ENCODE results near the gene MYO1A. TPM values are rescaled to one million over a fixed set of nuclear protein-coding genes. Genes with fewer than 3 reads are reported as not detected.
"Not testable (repeated sequence)": the region's sequence is repeated elsewhere in the genome, so short reads cannot be mapped to it uniquely, and the experiment has no call there.

MYO1A gene
- total RNA-seq, 3 donors from 2014 or later, result 167 to 444 (median 219) TPM

- H3K9me3 ChIP-seq, result no peaks in the 10 kb centered on the region
- TF ChIP-seq CTCF (IDR thresholded peaks at IDR 0.05), result no peak
- intact Hi-C loops (cut with DNase I, micrococcal nuclease), result no loop called here
Measured at GRCh38 chr12:57080855-57081254, 30.9 kb upstream of the MYO1A start.

GRCh38 chr12:57079821-57080220 is 29.9 kb upstream of the MYO1A start:
- Histone ChIP-seq H3K9me3 (no peaks in the 10 kb centered on the region), H3K4me3 (no peak overlapping the region), H3K36me3 (ENCODE audit: low read depth) (no peaks in the 10 kb centered on the region), H3K4me1 (ENCODE audit: low read depth) (peaks cover 11% of the 10 kb centered on the region)
- intact Hi-C loops (cut with DNase I, micrococcal nuclease), result no loop called here
- ATAC-seq, result no peak
- no peak for DNase-seq
- TF ChIP-seq CTCF (IDR thresholded peaks at IDR 0.05), result no peak

More at GRCh38 chr12:57080855-57081254, 30.9 kb upstream of the MYO1A start:
- ATAC-seq (no peak), DNase-seq (no peak)
- no peaks in the 10 kb centered on the region for H3K36me3 ChIP-seq (ENCODE audit: low read depth)
- peaks cover 11% of the 10 kb centered on the region for H3K4me1 ChIP-seq (ENCODE audit: low read depth)
- H3K4me3 ChIP-seq, result no peak overlapping the region

- no peaks in the 10 kb centered on the region for H3K36me3 ChIP-seq (ENCODE audit: low read depth)
- H3K4me3 ChIP-seq, result peak within 1 kb of the TSS; percentile 35
- peak; percentile 92 to 96 (median 96) for DNase-seq
- peaks cover 11% of the 10 kb centered on the region for H3K4me1 ChIP-seq (ENCODE audit: low read depth)
- peak; percentile 7 for TF ChIP-seq CTCF (IDR thresholded peaks at IDR 0.05)
- intact Hi-C loops (cut with DNase I, micrococcal nuclease), result no loop called here
- H3K9me3 ChIP-seq, result no peaks in the 10 kb centered on the region
- peak; percentile 99 for ATAC-seq
Measured at GRCh38 chr12:57078519-57079404, 28.8 kb upstream of the MYO1A start, which contains the start of gene NEMP1. NEMP1 (minus strand) TSS chr12:57078791; CDS start chr12:57078745, 46 bp downstream.

- H3K9me3 ChIP-seq; H3K36me3 ChIP-seq (ENCODE audit: low read depth); intact Hi-C loops (cut with DNase I, micrococcal nuclease); DNase-seq; H3K4me3 ChIP-seq; ATAC-seq: not testable (repeated sequence)
- peaks cover 10% of the 10 kb centered on the region for H3K4me1 ChIP-seq (ENCODE audit: low read depth)
Measured at GRCh38 chr12:57073566-57074450, 23.9 kb upstream of the MYO1A start.

- Histone ChIP-seq H3K36me3 (ENCODE audit: low read depth) (no peaks in the 10 kb centered on the region), H3K4me3 (no peak overlapping the region), H3K9me3 (no peaks in the 10 kb centered on the region), H3K4me1 (ENCODE audit: low read depth) (peaks cover 6% of the 10 kb centered on the region)
- no peak for TF ChIP-seq CTCF (IDR thresholded peaks at IDR 0.05)
- no peak for ATAC-seq
- no peak for DNase-seq
- intact Hi-C loops (cut with DNase I, micrococcal nuclease), result no loop called here
Measured at GRCh38 chr12:57072661-57073060, 22.7 kb upstream of the MYO1A start.
